Keratinocyte (primary cell): Measurements from ENCODE around the gene PURA.

ENCODE experiments used
- EZH2 ChIP-seq: IDR thresholded peaks from one replicate; pipeline ENCODE4 v1.6.1; 2012; ENCODE audit warnings: inconsistent platforms, mild to moderate bottlenecking, low read length, moderate library complexity
- TF ChIP-seq, protein P1 (sequence below), 3 experiments: IDR thresholded peaks in 1 of 3; conservative IDR thresholded peaks in 1 of 3; optimal IDR thresholded peaks in 1 of 3; 2 replicates in 2 of 3; 3 replicates in 1 of 3; pipeline versions ENCODE3 to v1.5.1; 2011; ENCODE audit warnings: low read length in 3 of 3, mild to moderate bottlenecking in 3 of 3, moderate library complexity in 2 of 3, control low read depth in 1 of 3, inconsistent platforms in 1 of 3; ENCODE audit not compliant: insufficient read depth in 2 of 3; ENCODE audit errors: extremely low read depth in 1 of 3

DNA sequence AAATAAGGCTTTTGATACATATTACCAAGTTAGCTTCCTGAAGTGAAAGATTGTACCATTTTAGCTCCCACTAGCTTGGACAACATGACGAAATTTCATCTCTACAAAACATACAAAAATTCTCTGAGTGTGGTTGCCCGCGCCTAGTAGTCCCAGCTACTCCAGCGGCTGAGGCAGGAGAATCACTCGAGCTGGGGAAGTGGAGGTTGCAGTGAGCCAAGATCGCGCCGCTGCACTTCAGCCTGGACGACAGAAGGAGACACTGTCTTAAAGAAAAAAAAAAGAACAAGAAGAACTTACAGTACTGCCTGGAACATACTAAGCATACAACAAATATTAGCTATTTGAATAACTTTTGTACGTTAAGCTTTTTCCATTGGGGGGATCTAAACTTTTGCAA, 41.1 kb upstream of the PURA start:
- TF ChIP-seq, protein P1, sequence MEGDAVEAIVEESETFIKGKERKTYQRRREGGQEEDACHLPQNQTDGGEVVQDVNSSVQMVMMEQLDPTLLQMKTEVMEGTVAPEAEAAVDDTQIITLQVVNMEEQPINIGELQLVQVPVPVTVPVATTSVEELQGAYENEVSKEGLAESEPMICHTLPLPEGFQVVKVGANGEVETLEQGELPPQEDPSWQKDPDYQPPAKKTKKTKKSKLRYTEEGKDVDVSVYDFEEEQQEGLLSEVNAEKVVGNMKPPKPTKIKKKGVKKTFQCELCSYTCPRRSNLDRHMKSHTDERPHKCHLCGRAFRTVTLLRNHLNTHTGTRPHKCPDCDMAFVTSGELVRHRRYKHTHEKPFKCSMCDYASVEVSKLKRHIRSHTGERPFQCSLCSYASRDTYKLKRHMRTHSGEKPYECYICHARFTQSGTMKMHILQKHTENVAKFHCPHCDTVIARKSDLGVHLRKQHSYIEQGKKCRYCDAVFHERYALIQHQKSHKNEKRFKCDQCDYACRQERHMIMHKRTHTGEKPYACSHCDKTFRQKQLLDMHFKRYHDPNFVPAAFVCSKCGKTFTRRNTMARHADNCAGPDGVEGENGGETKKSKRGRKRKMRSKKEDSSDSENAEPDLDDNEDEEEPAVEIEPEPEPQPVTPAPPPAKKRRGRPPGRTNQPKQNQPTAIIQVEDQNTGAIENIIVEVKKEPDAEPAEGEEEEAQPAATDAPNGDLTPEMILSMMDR (optimal IDR thresholded peaks at IDR 0.05 in 1 of 3, IDR thresholded peaks at IDR 0.05 in 1 of 3, conservative IDR thresholded peaks at IDR 0.05 in 1 of 3; ENCODE audit: extremely low read depth in 1 of 3, insufficient read depth in 2 of 3, low read length in 3 of 3), result no peak
- no peak for TF ChIP-seq EZH2
